ENCODE results near the gene SNRPD1. TPM values are rescaled to one million over a fixed set of nuclear protein-coding genes. Genes with fewer than 3 reads are reported as not detected.
"Not testable (repeated sequence)": the region's sequence is repeated elsewhere in the genome, so short reads cannot be mapped to it uniquely, and the experiment has no call there.

The SNRPD1 gene
- polyA plus RNA-seq (2012; ENCODE audit: missing spikeins): 130 TPM

GRCh38 chr18:21612125-21613039 is at the start of gene SNRPD1:
SNRPD1 (plus strand) TSS chr18:21612314; CDS start chr18:21612430, 116 bp downstream.
- DNase-seq (ENCODE audit: insufficient read length) (peak; percentile 92), FAIRE-seq (peak; percentile 85)
- peak; percentile 98 for TF ChIP-seq TAF1 (IDR thresholded peaks at IDR 0.05; ENCODE audit: borderline replicate concordance, low read depth, low read length)
- peak; percentile 97 for TF ChIP-seq POLR2A (IDR thresholded peaks at IDR 0.05; ENCODE audit: low read depth, low read length)
- TF ChIP-seq POLR2AphosphoS5 (IDR thresholded peaks at IDR 0.05; ENCODE audit: low read depth, low read length): peak; percentile 97

- TF ChIP-seq POLR2AphosphoS5 (IDR thresholded peaks at IDR 0.05; ENCODE audit: low read depth, low read length) (no peak), POLR2A (IDR thresholded peaks at IDR 0.05; ENCODE audit: low read depth, low read length) (no peak), TAF1 (IDR thresholded peaks at IDR 0.05; ENCODE audit: borderline replicate concordance, low read depth, low read length) (no peak)
- no peak for FAIRE-seq
- DNase-seq (ENCODE audit: insufficient read length): no peak
These were observed 40.3 kb upstream of the SNRPD1 start for GRCh38 chr18:21571772-21572171.

- TF ChIP-seq TAF1 (IDR thresholded peaks at IDR 0.05; ENCODE audit: borderline replicate concordance, low read depth, low read length) (no peak), POLR2AphosphoS5 (IDR thresholded peaks at IDR 0.05; ENCODE audit: low read depth, low read length) (no peak), POLR2A (IDR thresholded peaks at IDR 0.05; ENCODE audit: low read depth, low read length) (no peak)
- FAIRE-seq (no peak), DNase-seq (ENCODE audit: insufficient read length) (no peak)
These were observed 36.5 kb upstream of the SNRPD1 start for GRCh38 chr18:21575656-21576055.

GRCh38 chr18:21584391-21584790 is 27.7 kb upstream of the SNRPD1 start:
- TF ChIP-seq POLR2AphosphoS5 (IDR thresholded peaks at IDR 0.05; ENCODE audit: low read depth, low read length): no peak
- DNase-seq (ENCODE audit: insufficient read length) (no peak), FAIRE-seq (no peak)

- not testable (repeated sequence) for FAIRE-seq; DNase-seq (ENCODE audit: insufficient read length)
These were observed 19.8 kb upstream of the SNRPD1 start for GRCh38 chr18:21592361-21592760.

- FAIRE-seq (no peak), DNase-seq (ENCODE audit: insufficient read length) (no peak)
- TF ChIP-seq POLR2A (IDR thresholded peaks at IDR 0.05; ENCODE audit: low read depth, low read length): no peak
- no peak for TF ChIP-seq POLR2AphosphoS5 (IDR thresholded peaks at IDR 0.05; ENCODE audit: low read depth, low read length)
- TF ChIP-seq TAF1 (IDR thresholded peaks at IDR 0.05; ENCODE audit: borderline replicate concordance, low read depth, low read length): no peak
These were observed 18.4 kb upstream of the SNRPD1 start for GRCh38 chr18:21593540-21594257.

GRCh38 chr18:21597620-21598019 is 14.5 kb upstream of the SNRPD1 start:
- no peak for FAIRE-seq
- DNase-seq (ENCODE audit: insufficient read length): no peak

GRCh38 chr18:21598726-21599584 is 13.2 kb upstream of the SNRPD1 start:
- TF ChIP-seq TAF1 (IDR thresholded peaks at IDR 0.05; ENCODE audit: borderline replicate concordance, low read depth, low read length) (no peak), POLR2A (IDR thresholded peaks at IDR 0.05; ENCODE audit: low read depth, low read length) (no peak), POLR2AphosphoS5 (IDR thresholded peaks at IDR 0.05; ENCODE audit: low read depth, low read length) (no peak)
- no peak for DNase-seq (ENCODE audit: insufficient read length)
- FAIRE-seq: no peak

More at GRCh38 chr18:21597620-21598019, 14.5 kb upstream of the SNRPD1 start:
- TF ChIP-seq POLR2AphosphoS5 (IDR thresholded peaks at IDR 0.05; ENCODE audit: low read depth, low read length) (no peak), TAF1 (IDR thresholded peaks at IDR 0.05; ENCODE audit: borderline replicate concordance, low read depth, low read length) (no peak), POLR2A (IDR thresholded peaks at IDR 0.05; ENCODE audit: low read depth, low read length) (no peak)

- DNase-seq (ENCODE audit: insufficient read length): peak; percentile 58
- TF ChIP-seq POLR2AphosphoS5 (IDR thresholded peaks at IDR 0.05; ENCODE audit: low read depth, low read length): no peak
- no peak; the same call in 1 of the 2 replicates for TF ChIP-seq POLR2A (IDR thresholded peaks at IDR 0.05; ENCODE audit: low read depth, low read length)
- TF ChIP-seq TAF1 (IDR thresholded peaks at IDR 0.05; ENCODE audit: borderline replicate concordance, low read depth, low read length): no peak; the same call in 1 of the 2 replicates
- no peak for FAIRE-seq
These were observed 12.3 kb upstream of the SNRPD1 start for GRCh38 chr18:21599585-21600525.

All from GM12892 (cell line).